WERI-Rb-1 (cell line): Measurements from ENCODE around the gene IQCB1.
"Not testable (repeated sequence)": the region's sequence is repeated elsewhere in the genome, so short reads cannot be mapped to it uniquely, and the experiment has no call there.

ENCODE experiments used
- DNase-seq: peaks from one replicate; pipeline ENCODE4 v3.0.0-alpha.2; 2020
- H3K27ac ChIP-seq: fragments of 250-450 bp; sonication (Bioruptor Pico); 2 replicates; pipeline ENCODE4 v1.5.1; 2020; ENCODE audit warnings: mild to moderate bottlenecking, moderate library complexity
- H3K27me3 ChIP-seq: fragments of 250-450 bp; sonication (Bioruptor Pico); 2 replicates; pipeline ENCODE4 v1.5.1; 2021; ENCODE audit warnings: mild to moderate bottlenecking, low read depth, moderate library complexity; ENCODE audit not compliant: insufficient read depth, severe bottlenecking
- H3K36me3 ChIP-seq: fragments of 250-450 bp; sonication (Bioruptor Pico); 2 replicates; pipeline ENCODE4 v1.5.1; 2020; ENCODE audit warnings: mild to moderate bottlenecking, moderate library complexity
- H3K4me3 ChIP-seq: 2 replicates; pipeline ENCODE4 v1.5.1; 2011; ENCODE audit warnings: low read depth, mild to moderate bottlenecking, control low read depth, low read length
- H3K9me3 ChIP-seq: fragments of 250-450 bp; sonication (Bioruptor Pico); 2 replicates; pipeline ENCODE4 v1.5.1; 2021; ENCODE audit warnings: mild to moderate bottlenecking, moderate library complexity; ENCODE audit not compliant: severe bottlenecking
- CTCF ChIP-seq: IDR thresholded peaks from 2 replicates; pipeline ENCODE4 v1.5.1; 2011; ENCODE audit warnings: low read depth, mild to moderate bottlenecking, control low read depth, inconsistent platforms, low read length

The IQCB1 gene

GRCh38 chr3:121749276-121750086, 85.4 kb downstream of the IQCB1 start, which contains the start of gene GOLGB1:
GOLGB1 (minus strand) TSS chr3:121749741; CDS start chr3:121730971, 18,770 bp downstream.
- H3K9me3 ChIP-seq = no peaks in the 10 kb centered on the region
- peak within 1 kb of the TSS; percentile 77 for H3K4me3 ChIP-seq
- H3K36me3 ChIP-seq = no peaks in the 10 kb centered on the region; the same call in 1 of the 2 replicates
- H3K27me3 ChIP-seq = no peaks in the 10 kb centered on the region
- peak within 1 kb of the TSS; percentile 79 for H3K27ac ChIP-seq
- peak; percentile 95 for DNase-seq
- TF ChIP-seq CTCF = no peak

GRCh38 chr3:121748680-121749275, 86.1 kb downstream of the IQCB1 start:
- no peak for DNase-seq

GRCh38 chr3:121747976-121748375, 86.9 kb downstream of the IQCB1 start:
- no peak for TF ChIP-seq CTCF
- H3K4me3 ChIP-seq = peak overlapping the region; percentile 77; the same call in 1 of the 2 replicates
- H3K27ac ChIP-seq = no peak overlapping the region; the same call in 1 of the 2 replicates
- H3K27me3 ChIP-seq = no peaks in the 10 kb centered on the region
- H3K36me3 ChIP-seq = peaks cover 5% of the 10 kb centered on the region; the same call in 1 of the 2 replicates
- peaks cover 3% of the 10 kb centered on the region for H3K9me3 ChIP-seq
- DNase-seq = no peak

More at GRCh38 chr3:121748680-121749275, 86.1 kb downstream of the IQCB1 start:
- no peaks in the 10 kb centered on the region; the same call in 1 of the 2 replicates for H3K36me3 ChIP-seq
- H3K4me3 ChIP-seq = peak overlapping the region; percentile 77
- TF ChIP-seq CTCF = no peak
- H3K27me3 ChIP-seq = no peaks in the 10 kb centered on the region
- peak overlapping the region; percentile 79 for H3K27ac ChIP-seq
- H3K9me3 ChIP-seq = no peaks in the 10 kb centered on the region

- not testable (repeated sequence) for H3K27me3 ChIP-seq, H3K9me3 ChIP-seq, DNase-seq, H3K27ac ChIP-seq, H3K4me3 ChIP-seq
- H3K36me3 ChIP-seq = peaks cover 10% of the 10 kb centered on the region
These were observed 91.8 kb downstream of the IQCB1 start for GRCh38 chr3:121743106-121743505.

DNA sequence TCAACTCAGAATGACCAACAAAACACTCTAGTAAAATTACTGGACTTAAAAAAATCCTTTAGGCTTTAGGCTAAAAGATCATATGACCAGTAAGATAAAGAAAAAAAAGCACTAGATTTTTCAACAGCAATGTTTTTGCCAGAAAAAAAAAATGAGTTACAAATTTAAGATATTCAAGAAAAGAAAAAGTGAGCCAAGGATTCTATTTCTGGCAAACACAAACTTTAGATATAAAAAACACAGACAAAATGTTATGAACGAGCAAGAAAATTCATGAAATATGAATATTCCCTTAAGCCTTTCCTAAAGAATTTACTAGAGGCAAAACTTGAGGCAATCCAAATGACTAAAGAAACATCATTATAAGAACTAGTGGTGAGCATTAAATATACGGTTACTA, 94.0 kb downstream of the IQCB1 start:
- TF ChIP-seq CTCF = no peak
- no peaks in the 10 kb centered on the region for H3K27me3 ChIP-seq
- no peak overlapping the region for H3K4me3 ChIP-seq
- DNase-seq = no peak
- H3K9me3 ChIP-seq = peaks cover 7% of the 10 kb centered on the region
- H3K27ac ChIP-seq = no peak overlapping the region
- peaks cover 10% of the 10 kb centered on the region for H3K36me3 ChIP-seq

DNA sequence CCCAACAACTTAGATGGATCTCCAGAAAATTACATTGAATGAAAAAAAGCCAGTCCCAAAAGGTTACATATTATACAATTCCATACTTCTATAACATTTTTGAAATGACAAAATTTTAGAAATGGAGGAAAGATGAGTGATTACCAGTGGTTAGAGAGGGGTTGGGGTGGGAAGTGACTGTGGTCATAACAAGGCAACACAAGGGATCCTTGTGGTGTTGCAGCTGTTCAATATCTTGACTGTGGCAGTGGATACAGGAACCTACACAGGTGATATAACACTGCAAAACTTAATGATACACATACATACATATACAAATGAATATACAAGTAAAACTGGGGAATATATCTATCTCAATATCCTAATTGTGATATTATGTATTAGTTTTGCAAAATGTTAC, 95.0 kb downstream of the IQCB1 start:
- TF ChIP-seq CTCF = no peak
- no peak for DNase-seq
- no peaks in the 10 kb centered on the region for H3K27me3 ChIP-seq
- no peak overlapping the region for H3K4me3 ChIP-seq
- no peak overlapping the region for H3K27ac ChIP-seq
- H3K9me3 ChIP-seq = peaks cover 7% of the 10 kb centered on the region
- peaks cover 10% of the 10 kb centered on the region for H3K36me3 ChIP-seq
